Uterus (tissue), 4 donors: Measurements from ENCODE around the gene AOC2. TPM values are rescaled to one million over a fixed set of nuclear protein-coding genes. Genes with fewer than 3 reads are reported as not detected.
"Not testable (repeated sequence)": the region's sequence is repeated elsewhere in the genome, so short reads cannot be mapped to it uniquely, and the experiment has no call there.

Experiments
- DNase-seq, 2 donors: peaks; one replicate each; pipeline ENCODE4 v3.0.0-alpha.2; 2019 to 2020
- H3K27ac ChIP-seq, 2 donors: fragments of 200-600 bp; sonication (generic); 1 replicate in 1 of 2; 2 replicates in 1 of 2; pipeline ENCODE4 v1.5.1; 2016 to 2018
- H3K27me3 ChIP-seq, 2 donors: fragments of 200-600 bp; sonication (generic); one replicate each; pipeline ENCODE4 v1.5.1; 2018 to 2019; ENCODE audit warnings: control low read depth in 1 of 2
- H3K36me3 ChIP-seq, 2 donors: fragments of 200-600 bp; sonication (generic); one replicate each; pipeline ENCODE4 v1.5.1; 2019; ENCODE audit warnings: control low read depth in 1 of 2
- H3K4me1 ChIP-seq, 2 donors: fragments of 200-600 bp; sonication (generic); one replicate each; pipeline ENCODE4 v1.5.1; 2018 to 2019; ENCODE audit warnings: control low read depth in 1 of 2
- H3K4me3 ChIP-seq, 2 donors: fragments of 200-600 bp; sonication (generic); 1 replicate in 1 of 2; 2 replicates in 1 of 2; pipeline ENCODE4 v1.5.1; 2018 to 2019; ENCODE audit warnings: mild to moderate bottlenecking in 1 of 2
- H3K9me3 ChIP-seq, 2 donors: fragments of 200-600 bp; sonication (generic); one replicate each; pipeline ENCODE4 v1.5.1; 2019; ENCODE audit warnings: control low read depth in 1 of 2
- CTCF ChIP-seq, 4 experiments: fragments of 200-600 bp in 2 of 4; fragments of 450-650 bp in 2 of 4; sonication (generic) in 2 of 4; IDR thresholded peaks; one replicate each; pipeline ENCODE4 v1.5.1; 2016 to 2019; ENCODE audit warnings: antibody characterized with exemption in 4 of 4, mild to moderate bottlenecking in 2 of 4, moderate library complexity in 1 of 4
- POLR2A ChIP-seq, 2 donors: fragments of 450-650 bp; IDR thresholded peaks; one replicate each; pipeline ENCODE4 v1.6.1; 2016; ENCODE audit warnings: antibody characterized with exemption in 2 of 2, mild to moderate bottlenecking in 1 of 2, moderate library complexity in 1 of 2
- intact Hi-C: fragments of 100-400 bp; cut with DNase I; formaldehyde crosslinking; loops from one replicate; pipeline ENCODE4 v1.15.1; 2023; ENCODE audit warnings: low total_unique reads
- microRNA-seq: library from miRNA; unstranded; fragments of <30 nt; microRNA quantifications from one replicate; pipeline ENCODE4, GENCODE V29; 2016; ENCODE audit warnings: borderline microRNAs expressed, borderline replicate concordance
- small RNA-seq: library from RNA; depleted of rRNA; stranded (forward); fragments of <200 nt; gene quantifications from one replicate; pipeline ENCODE3, GENCODE V24; 2016
- total RNA-seq, 4 donors: library from RNA; depleted of rRNA in 3 of 4; stranded (reverse); fragments of >200 nt in 3 of 4; gene quantifications; one replicate each; pipeline versions ENCODE4 v1.1.0 to v1.2.4, GENCODE V29; 2014 to 2023
- donor health status: DM: yes; HTN: yes; CAD: no.

AOC2 gene
- total RNA-seq, 4 donors from 2014 or later, result 1.3 to 5.3 (median 3.0) TPM; not detected in 1

GRCh38 chr17:42893359-42893758, 49.0 kb downstream of the AOC2 start:
- H3K4me3 ChIP-seq, result no peak overlapping the region
- intact Hi-C loops, result no loop called here

GRCh38 chr17:42894283-42895184, 50.2 kb downstream of the AOC2 start:
- Histone ChIP-seq H3K36me3 (no peaks in the 10 kb centered on the region), H3K9me3 (no peaks in the 10 kb centered on the region), H3K27me3 (no peaks in the 10 kb centered on the region), H3K4me1 (peaks cover 0 to 5% of the 10 kb centered on the region in 2 donors), H3K27ac (peak overlapping the region; percentile 18 to 53), H3K4me3 (no peak overlapping the region)
- intact Hi-C loops, result no loop called here
- TF ChIP-seq POLR2A (IDR thresholded peaks at IDR 0.05), result no peak
- no peak for TF ChIP-seq CTCF (IDR thresholded peaks at IDR 0.05)
- no peak for DNase-seq

More at GRCh38 chr17:42893359-42893758, 49.0 kb downstream of the AOC2 start:
- peak overlapping the region; percentile 7 to 53 for H3K27ac ChIP-seq
- peaks cover 0 to 5% of the 10 kb centered on the region in 2 donors for H3K4me1 ChIP-seq
- no peaks in the 10 kb centered on the region for H3K27me3 ChIP-seq
- no peak for DNase-seq
- TF ChIP-seq CTCF (IDR thresholded peaks at IDR 0.05) (no peak), POLR2A (IDR thresholded peaks at IDR 0.05) (no peak)
- no peaks in the 10 kb centered on the region for H3K9me3 ChIP-seq
- H3K36me3 ChIP-seq, result no peaks in the 10 kb centered on the region

GRCh38 chr17:42895185-42895555, 50.8 kb downstream of the AOC2 start:
- no peak for TF ChIP-seq POLR2A (IDR thresholded peaks at IDR 0.05)
- TF ChIP-seq CTCF (IDR thresholded peaks at IDR 0.05), result no peak
- no peaks in the 10 kb centered on the region for H3K9me3 ChIP-seq
- peaks cover 0 to 5% of the 10 kb centered on the region in 2 donors for H3K4me1 ChIP-seq
- H3K4me3 ChIP-seq, result no peak overlapping the region
- H3K36me3 ChIP-seq, result no peaks in the 10 kb centered on the region
- peak; percentile 56 to 76 for DNase-seq
- no peaks in the 10 kb centered on the region for H3K27me3 ChIP-seq
- intact Hi-C loops, result no loop called here
- H3K27ac ChIP-seq, result peak overlapping the region in 1 of 2 donors; percentile 53

- no peaks in the 10 kb centered on the region for H3K36me3 ChIP-seq
- no peak overlapping the region for H3K4me3 ChIP-seq
- no peaks in the 10 kb centered on the region for H3K27me3 ChIP-seq
- no peak overlapping the region for H3K27ac ChIP-seq
- intact Hi-C loops, result no loop called here
- no peaks in the 10 kb centered on the region for H3K9me3 ChIP-seq
- no peak for TF ChIP-seq POLR2A (IDR thresholded peaks at IDR 0.05)
- no peak for TF ChIP-seq CTCF (IDR thresholded peaks at IDR 0.05)
- H3K4me1 ChIP-seq, result no peaks in the 10 kb centered on the region
- DNase-seq, result no peak
Measured at GRCh38 chr17:42898147-42898811, 53.9 kb downstream of the AOC2 start.

- DNase-seq, H3K4me3 ChIP-seq, H3K36me3 ChIP-seq, H3K27ac ChIP-seq, H3K9me3 ChIP-seq, H3K27me3 ChIP-seq, H3K4me1 ChIP-seq, intact Hi-C loops: not testable (repeated sequence)
Measured at GRCh38 chr17:42899981-42900380, 55.6 kb downstream of the AOC2 start.

Small RNAs within 50 kb of the gene (microRNA-seq; reads per million reads assigned to microRNA genes)
- gene MIR6781, result not detected

Small RNAs within 50 kb of the gene (small RNA-seq; reads per million reads assigned to genes)
- gene MIR6781, result not detected
- gene RNU6-287P, result not detected

Other genes with a start within 250 kb of the AOC2 start
- 10 to 100 TPM; 12.6 to 72.7 (median 46.3) TPM for gene RETREG3, start 235.2 kb upstream of the AOC2 start, total RNA-seq
- gene TUBG1, start 234.9 kb upstream of the AOC2 start, total RNA-seq, result 10 to 100 TPM in 3 of 4 donors, 1 to 10 TPM in 1; 7.9 to 39.4 (median 23.9) TPM
- gene TUBG2, start 185.3 kb upstream of the AOC2 start, total RNA-seq, result 10 to 100 TPM in 3 of 4 donors, 1 to 10 TPM in 1; 9.7 to 60.7 (median 27.6) TPM
- 100 to 1,000 TPM in 1 of 4 donors, 10 to 100 TPM in 1, 1 to 10 TPM in 2; 2.9 to 102 (median 19.2) TPM for gene PLEKHH3, start 167.6 kb upstream of the AOC2 start, total RNA-seq
- 10 to 100 TPM in 1 of 4 donors, 1 to 10 TPM in 1, under 1 TPM in 2; 0.26 to 17.9 (median 1.6) TPM for gene CCR10, start 162.7 kb upstream of the AOC2 start, total RNA-seq
- 10 to 100 TPM in 3 of 4 donors, 1 to 10 TPM in 1; 1.5 to 61.5 (median 26.5) TPM for gene CNTNAP1, start 162.0 kb upstream of the AOC2 start, total RNA-seq
- gene EZH1, start 99.5 kb upstream of the AOC2 start, total RNA-seq, result 10 to 100 TPM; 31.5 to 89.5 (median 44.5) TPM
- 10 to 100 TPM; 13.7 to 52.2 (median 29.2) TPM for gene RAMP2, start 83.4 kb upstream of the AOC2 start, total RNA-seq
- 10 to 100 TPM; 36.8 to 70.7 (median 51.7) TPM for gene VPS25, start 71.1 kb upstream of the AOC2 start, total RNA-seq
- 1 to 10 TPM in 1 of 4 donors, under 1 TPM in 2, not detected in 1; under 0.01 to 1.7 (median 0.34) TPM for gene WNK4, start 64.0 kb upstream of the AOC2 start, total RNA-seq
- gene COA3, start 45.9 kb upstream of the AOC2 start, total RNA-seq, result 100 to 1,000 TPM in 1 of 4 donors, 10 to 100 TPM in 3; 40.9 to 100 (median 51.8) TPM
- 1 to 10 TPM in 1 of 4 donors, under 1 TPM in 1, not detected in 2; 0.69 to 1.2 TPM for gene CNTD1, start 45.7 kb upstream of the AOC2 start, total RNA-seq
- 100 to 1,000 TPM in 1 of 4 donors, 10 to 100 TPM in 3; 42.6 to 108 (median 72.6) TPM for gene BECN1, start 20.3 kb upstream of the AOC2 start, total RNA-seq
- 10 to 100 TPM in 3 of 4 donors, 1 to 10 TPM in 1; 9.7 to 74.3 (median 46.0) TPM for gene PSME3, start 11.2 kb upstream of the AOC2 start, total RNA-seq
- 10 to 100 TPM; 11.8 to 86.2 (median 15.5) TPM for gene AOC3, start 6.6 kb downstream of the AOC2 start, total RNA-seq
- gene G6PC1, start 56.2 kb downstream of the AOC2 start, total RNA-seq, result not detected
- gene AARSD1, start 119.9 kb downstream of the AOC2 start, total RNA-seq, result 10 to 100 TPM in 3 of 4 donors, 1 to 10 TPM in 1; 5.6 to 69.9 (median 32.6) TPM
- 1 to 10 TPM in 2 of 4 donors, under 1 TPM in 1, not detected in 1; 0.51 to 3.7 (median 1.2) TPM for gene PTGES3L, start 135.5 kb downstream of the AOC2 start, total RNA-seq
- gene RUNDC1, start 136.0 kb downstream of the AOC2 start, total RNA-seq, result 10 to 100 TPM; 10.8 to 18.3 (median 13.1) TPM
- 1,000 to 10,000 TPM in 3 of 4 donors, 100 to 1,000 TPM in 1; 635 to 7,543 (median 1,847) TPM for gene RPL27, start 153.8 kb downstream of the AOC2 start, total RNA-seq
- 10 to 100 TPM in 2 of 4 donors, 1 to 10 TPM in 2; 5.9 to 31.4 (median 10.0) TPM for gene IFI35, start 162.2 kb downstream of the AOC2 start, total RNA-seq
- 100 to 1,000 TPM in 3 of 4 donors, 10 to 100 TPM in 1; 59.5 to 187 (median 152) TPM for gene VAT1, start 177.8 kb downstream of the AOC2 start, total RNA-seq
- 10 to 100 TPM in 1 of 4 donors, 1 to 10 TPM in 2, under 1 TPM in 1; 0.88 to 14.0 (median 3.5) TPM for gene RND2, start 180.7 kb downstream of the AOC2 start, total RNA-seq